Skin epidermis (tissue), 12 donors: ENCODE data around the gene LCK.
"Not testable (repeated sequence)": the region's sequence is repeated elsewhere in the genome, so short reads cannot be mapped to it uniquely, and the experiment has no call there.

ENCODE experiments used
- H3K27ac ChIP-seq, 21 experiments: fragments of 200-600 bp; sonication (generic) in 11 of 21; one replicate each; pipeline ENCODE4 v1.5.0; 2020; ENCODE audit warnings: mild to moderate bottlenecking in 3 of 21, inconsistent platforms in 2 of 21, moderate library complexity in 2 of 21
- H3K4me3 ChIP-seq, 7 experiments: fragments of 200-600 bp; sonication (generic) in 2 of 7; one replicate each; pipeline ENCODE4 v1.5.0; 2020; ENCODE audit warnings: inconsistent platforms in 2 of 7, mild to moderate bottlenecking in 2 of 7, moderate library complexity in 1 of 7

The LCK gene

DNA sequence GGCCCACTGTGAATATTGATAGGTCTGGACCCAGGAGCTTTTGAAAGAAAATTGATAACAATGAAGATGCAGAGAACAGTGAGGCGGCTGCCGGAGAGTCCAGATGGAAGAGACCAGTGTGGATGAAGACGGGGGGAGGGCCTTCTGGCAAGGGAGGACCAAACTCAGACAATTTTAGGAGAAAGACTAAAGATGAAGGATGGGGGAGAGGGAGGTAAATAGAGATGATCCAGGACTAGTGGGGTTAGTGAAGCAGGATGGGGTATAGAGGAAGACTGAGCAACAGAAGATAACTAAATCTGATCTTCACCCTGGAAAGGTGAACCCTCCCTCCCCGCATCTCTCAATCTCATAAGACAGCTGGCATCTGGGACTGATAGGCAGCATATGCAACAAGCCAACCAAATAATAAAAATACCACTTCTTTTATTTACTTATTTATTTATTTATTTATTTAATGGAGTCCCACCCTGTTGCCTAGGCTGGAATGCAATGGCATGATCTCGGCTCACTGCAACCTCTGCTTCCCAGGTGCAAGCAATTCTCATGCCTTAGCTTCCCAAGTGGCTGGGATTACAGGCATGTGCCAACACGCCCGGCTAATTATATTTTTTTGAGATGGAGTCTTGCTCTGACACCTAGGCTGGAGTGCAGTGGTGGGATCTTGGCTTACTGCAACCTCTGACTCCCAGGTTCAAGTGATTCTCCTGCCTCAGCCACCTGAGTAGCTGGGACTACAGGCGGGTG, 18.3 kb upstream of the LCK start:
- Histone ChIP-seq H3K27ac (no peak overlapping the region), H3K4me3 (no peak overlapping the region)

DNA sequence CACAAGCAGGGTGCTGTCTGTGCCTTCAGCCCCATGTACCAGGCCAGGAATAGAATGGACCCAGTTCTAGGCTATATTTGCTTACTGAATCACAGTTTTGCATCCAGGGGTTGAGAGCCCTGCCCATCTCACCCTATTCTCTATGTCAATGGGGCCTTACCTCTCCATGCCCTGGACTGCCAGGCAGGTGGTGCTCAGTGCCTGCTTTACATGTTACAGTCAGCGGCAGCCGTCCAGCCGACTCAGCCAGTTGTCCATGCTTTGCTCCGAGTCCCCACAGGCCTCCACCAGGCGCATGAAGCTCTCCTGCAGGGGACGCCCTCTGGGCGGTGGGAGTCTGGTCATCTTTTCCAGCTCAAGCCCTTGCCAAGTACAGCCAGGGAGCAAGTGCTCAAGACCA, 16.3 kb upstream of the LCK start:
- H3K27ac ChIP-seq: peak overlapping the region in 2 of 21 experiments; percentile 11 to 60
- no peak overlapping the region for H3K4me3 ChIP-seq

DNA sequence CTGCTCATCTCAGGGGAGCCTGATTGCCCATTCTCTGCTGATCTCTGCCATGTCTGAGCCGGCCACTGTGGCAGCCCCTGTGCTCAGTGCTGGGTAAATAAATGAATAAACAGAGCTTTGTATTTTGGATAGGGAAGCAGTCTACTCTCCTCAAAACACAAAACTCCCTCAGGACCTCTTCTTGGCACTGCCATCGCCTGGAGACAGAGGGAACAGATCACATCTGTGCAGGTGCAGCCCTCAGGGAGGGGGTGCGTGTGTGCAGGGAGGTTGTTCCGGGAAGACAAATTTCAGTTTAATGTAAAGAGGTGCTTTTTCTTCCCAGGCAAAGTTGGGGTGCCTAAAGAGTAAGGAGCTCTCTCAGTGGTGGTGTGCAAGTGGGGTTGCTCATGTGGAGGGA, 11.7 kb upstream of the LCK start:
- Histone ChIP-seq H3K4me3 (no peak overlapping the region), H3K27ac (peak overlapping the region in 4 of 21 experiments; percentile 78 to 86 (median 80))

DNA sequence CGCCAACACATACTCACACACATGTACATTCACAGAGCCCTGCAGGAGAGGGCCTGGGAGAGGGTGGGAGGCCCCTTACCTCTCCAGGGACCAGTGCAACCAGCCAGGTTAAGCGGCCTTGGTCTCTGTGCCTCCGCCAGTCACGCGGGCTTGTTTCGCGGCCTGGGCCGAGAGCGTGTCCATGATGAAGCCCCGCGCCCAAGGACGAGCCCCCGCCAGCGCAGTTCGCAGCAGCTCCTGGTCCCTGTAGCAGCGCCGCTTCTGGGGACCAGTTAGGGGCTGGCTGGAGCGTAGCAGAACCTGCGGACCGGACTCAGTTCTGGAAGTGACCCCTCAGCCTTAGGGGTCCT, 11.3 kb upstream of the LCK start:
- Histone ChIP-seq H3K27ac (peak overlapping the region in 10 of 21 experiments; percentile 67 to 86 (median 76)), H3K4me3 (peak overlapping the region in 6 of 7 experiments; percentile 40 to 66 (median 52))

DNA sequence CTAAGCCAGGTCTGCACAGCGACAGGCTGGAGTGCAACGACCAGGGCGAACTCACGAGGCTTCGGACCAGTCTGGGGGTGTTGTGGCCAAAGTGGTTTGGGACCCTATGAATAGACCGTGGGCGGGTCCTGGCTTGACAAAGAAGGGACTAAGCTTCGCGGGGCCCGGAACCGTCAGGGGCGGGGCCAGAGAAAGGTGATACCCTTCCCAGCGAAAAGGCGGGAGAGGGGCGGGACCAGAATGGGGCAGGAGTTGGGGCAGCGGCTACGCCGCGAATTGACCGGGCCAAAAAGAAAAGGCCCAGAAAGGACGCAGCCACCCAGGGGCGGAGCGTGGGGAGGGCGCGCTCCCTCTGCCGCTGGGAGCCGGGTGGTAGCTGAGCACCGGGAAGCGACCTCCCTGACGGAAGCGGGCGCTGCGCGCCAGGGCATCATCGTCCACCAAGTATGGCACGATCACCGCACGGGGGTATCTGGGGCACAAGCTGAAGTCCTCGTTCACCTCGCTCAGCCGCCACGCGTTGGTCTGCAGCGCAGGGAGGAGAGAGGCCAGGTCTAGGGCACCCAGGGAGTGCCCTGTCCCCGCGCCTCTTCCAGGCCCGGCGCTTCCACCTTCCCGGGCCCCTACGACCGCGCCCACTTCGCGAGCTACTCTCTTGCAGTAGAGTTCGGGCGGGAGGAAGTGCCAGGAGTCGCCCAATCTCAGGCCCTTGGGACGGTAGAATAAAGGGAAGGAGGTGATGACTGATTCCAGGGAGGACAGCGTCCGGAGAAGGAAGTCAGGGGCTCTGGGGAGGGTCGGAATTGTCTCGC, 10.7 kb upstream of the LCK start:
- Histone ChIP-seq H3K27ac (peak overlapping the region in 20 of 21 experiments; percentile 8 to 86 (median 74)), H3K4me3 (peak overlapping the region; percentile 40 to 66 (median 50))

DNA sequence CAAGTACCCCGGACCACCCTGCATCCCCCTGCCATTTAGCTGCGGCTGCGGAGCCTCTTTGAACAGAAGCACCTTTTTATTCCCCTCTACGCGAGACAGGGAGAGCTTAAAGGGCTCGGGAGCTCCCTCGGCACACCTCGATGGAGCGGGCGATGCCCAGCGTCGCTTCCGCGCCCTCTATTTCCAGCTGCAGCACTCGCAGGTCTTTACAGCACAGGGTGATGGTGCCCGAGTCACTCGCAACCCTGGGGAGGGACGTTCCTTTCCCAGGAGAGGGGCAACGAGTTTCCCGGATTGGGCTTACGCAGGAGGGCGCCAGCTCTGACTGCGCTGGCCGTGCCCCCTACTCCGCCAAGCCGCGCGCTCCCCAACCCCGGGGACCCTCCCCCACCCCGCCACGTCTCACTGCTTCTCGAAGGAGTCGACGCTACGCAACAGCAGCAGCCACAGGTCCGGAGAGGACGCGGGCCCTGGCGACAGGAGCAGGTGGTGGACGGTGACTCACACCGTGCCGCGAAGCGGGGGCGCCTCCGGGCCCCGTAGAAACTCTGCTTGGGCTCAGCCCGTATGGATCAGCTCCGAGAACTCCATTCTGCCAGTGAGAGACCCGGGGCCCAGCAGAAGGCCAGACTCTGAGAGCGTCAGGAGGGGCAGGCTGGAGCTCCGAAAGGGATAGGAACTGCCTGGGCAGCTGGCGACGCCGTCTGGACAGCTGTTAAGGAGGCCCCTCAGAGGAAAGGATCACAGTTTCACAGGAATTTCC, 9.9 kb upstream of the LCK start:
- H3K27ac ChIP-seq: peak overlapping the region; percentile 15 to 86 (median 74)
- H3K4me3 ChIP-seq: peak overlapping the region; percentile 40 to 66 (median 50)

DNA sequence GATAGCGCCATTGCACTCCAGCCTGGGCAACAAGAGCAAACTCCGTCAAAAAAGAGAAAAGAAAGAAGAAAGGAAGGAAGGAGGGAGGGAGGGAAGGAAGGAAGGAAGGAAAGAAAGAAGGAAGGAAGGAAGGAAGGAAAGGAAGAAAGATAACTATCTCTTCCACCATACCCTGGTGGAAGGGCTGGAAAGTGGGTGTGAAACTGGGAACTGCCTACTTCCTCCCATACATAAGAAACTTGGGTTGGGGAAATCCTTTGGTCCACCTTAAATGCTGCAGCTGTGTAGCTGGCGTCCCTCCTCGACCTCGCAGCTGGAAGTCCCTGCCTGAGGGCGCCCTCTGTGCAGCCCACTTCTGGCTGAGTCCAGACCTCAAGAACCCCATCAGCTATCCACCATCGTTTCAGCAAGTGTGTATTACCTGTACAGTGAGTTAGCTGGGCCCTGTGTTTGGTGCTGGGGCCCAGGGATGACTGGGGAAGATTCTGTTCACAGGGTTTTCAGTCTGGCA, 8.7 kb upstream of the LCK start:
- Histone ChIP-seq H3K4me3 (no peak overlapping the region), H3K27ac (peak overlapping the region in 3 of 21 experiments; percentile 24 to 82 (median 42))

DNA sequence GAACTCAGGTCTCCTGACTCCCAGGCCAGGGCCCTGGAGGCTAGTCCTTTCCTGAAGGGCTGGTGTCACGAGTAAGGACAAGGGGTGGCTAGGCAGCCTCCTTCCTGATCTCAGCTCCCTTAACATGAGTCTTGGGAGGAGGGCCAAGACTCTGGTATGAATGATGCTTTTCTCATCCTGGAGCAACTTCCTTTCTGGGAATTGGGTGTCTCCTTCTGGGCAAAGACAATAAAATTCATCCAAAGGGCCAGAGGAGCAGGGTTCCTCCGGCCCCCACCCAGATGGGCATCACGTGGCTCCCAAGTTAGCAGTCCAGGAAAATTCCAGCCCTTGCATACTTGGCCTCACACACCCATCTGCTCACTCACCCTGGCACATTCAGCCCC, 4.2 kb upstream of the LCK start, which contains the start of gene FAM167B:
FAM167B (plus strand) TSS at position 335 of the 386 bp plus-strand sequence. CDS start 200 bp downstream, outside the sequence.
- Histone ChIP-seq H3K27ac (peak within 1 kb of the TSS in 19 of 21 experiments; percentile 27 to 98 (median 77)), H3K4me3 (no peak within 1 kb of the TSS)

DNA sequence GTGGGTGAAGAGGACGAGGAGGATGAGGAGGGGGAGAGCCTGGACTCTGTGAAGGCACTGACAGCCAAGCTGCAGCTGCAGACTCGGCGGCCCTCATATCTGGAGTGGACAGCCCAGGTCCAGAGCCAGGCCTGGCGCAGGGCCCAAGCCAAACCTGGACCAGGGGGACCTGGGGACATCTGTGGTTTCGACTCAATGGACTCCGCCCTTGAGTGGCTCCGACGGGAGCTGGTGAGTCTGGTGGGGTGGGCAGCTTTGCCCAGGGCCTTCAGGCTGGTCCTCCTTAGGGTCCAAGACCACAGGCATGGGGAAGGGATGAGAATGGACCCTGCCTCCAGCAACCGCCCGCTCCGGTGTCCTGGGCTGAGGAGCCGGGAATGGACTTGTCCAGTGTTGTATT, 3.6 kb upstream of the LCK start:
- Histone ChIP-seq H3K4me3 (no peak overlapping the region), H3K27ac (peak overlapping the region in 18 of 21 experiments; percentile 27 to 98 (median 76))

DNA sequence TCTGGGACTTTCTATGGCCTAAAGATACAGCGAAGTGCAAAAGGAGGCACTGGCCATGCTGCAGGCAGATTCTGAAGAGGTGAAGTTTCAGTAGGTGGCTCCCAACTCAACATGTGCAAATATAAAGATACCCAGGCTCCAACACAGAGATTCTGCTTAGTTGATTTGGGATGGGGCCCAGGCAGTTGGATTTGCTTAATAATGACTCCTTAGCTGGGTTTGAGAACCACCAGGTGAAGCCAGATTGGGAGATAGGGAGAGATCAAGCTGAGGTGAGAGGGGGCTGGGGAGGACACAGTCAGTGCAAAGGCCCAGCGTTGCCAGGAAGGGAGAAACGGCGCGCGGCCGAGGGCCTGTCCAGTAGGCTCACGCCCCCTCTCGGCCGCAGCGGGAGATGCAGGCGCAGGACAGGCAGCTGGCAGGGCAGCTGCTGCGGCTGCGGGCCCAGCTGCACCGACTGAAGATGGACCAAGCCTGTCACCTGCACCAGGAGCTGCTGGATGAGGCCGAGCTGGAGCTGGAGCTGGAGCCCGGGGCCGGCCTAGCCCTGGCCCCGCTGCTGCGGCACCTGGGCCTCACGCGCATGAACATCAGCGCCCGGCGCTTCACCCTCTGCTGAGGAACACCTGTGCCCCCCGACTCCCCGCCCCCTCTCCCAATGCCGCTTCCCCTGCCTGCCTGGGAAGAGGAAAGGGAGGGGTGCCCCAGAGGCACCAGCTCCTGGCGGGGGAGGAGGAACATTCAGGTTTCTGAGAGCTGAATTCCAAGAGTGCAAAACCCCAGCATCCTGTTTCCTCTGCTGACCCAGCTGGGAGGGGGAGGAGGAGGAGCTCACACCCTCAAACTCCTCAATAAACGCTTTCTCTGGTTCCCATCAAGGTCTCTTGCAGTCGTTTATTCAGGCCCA, 2.8 kb upstream of the LCK start:
- H3K4me3 ChIP-seq: peak overlapping the region in 3 of 7 experiments; percentile 4 to 6 (median 6)
- H3K27ac ChIP-seq: peak overlapping the region in 20 of 21 experiments; percentile 27 to 98 (median 76)

DNA sequence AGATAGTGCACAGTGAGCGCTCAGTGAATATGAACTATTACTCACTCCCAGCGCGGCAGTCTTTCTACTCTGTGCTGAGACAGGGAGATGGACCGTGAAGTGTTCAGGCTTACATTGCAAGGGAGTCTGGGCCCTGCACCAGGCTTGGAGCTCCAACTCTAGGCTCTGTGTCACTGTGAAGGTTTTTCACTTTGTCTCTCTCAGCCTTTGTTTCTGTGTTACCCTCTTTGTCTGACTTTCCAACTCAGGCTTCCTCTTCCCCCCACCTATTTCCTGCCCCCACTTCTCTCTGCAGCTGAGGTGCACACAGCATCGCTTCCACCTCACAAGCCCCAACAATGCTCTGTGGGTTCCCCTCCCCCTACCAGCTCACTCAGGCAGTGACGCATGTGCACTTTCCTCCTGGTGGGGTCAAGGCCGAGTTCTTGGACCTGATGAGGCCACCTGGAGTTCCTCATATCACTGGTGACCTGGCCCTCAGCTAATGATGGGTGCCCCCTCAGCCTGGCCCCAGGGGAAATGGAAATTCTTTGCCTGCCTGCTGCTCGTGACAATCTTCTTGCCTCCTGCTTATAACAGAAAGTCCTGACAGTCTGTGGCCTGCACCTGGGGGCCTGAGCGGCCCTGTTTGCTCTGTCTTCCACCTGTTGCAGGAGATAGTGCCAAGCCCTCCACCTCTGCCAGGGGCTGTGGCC, 1.1 kb upstream of the LCK start:
- Histone ChIP-seq H3K4me3 (peak overlapping the region in 2 of 7 experiments; percentile 14 to 36), H3K27ac (peak overlapping the region; percentile 47 to 98 (median 77))

DNA sequence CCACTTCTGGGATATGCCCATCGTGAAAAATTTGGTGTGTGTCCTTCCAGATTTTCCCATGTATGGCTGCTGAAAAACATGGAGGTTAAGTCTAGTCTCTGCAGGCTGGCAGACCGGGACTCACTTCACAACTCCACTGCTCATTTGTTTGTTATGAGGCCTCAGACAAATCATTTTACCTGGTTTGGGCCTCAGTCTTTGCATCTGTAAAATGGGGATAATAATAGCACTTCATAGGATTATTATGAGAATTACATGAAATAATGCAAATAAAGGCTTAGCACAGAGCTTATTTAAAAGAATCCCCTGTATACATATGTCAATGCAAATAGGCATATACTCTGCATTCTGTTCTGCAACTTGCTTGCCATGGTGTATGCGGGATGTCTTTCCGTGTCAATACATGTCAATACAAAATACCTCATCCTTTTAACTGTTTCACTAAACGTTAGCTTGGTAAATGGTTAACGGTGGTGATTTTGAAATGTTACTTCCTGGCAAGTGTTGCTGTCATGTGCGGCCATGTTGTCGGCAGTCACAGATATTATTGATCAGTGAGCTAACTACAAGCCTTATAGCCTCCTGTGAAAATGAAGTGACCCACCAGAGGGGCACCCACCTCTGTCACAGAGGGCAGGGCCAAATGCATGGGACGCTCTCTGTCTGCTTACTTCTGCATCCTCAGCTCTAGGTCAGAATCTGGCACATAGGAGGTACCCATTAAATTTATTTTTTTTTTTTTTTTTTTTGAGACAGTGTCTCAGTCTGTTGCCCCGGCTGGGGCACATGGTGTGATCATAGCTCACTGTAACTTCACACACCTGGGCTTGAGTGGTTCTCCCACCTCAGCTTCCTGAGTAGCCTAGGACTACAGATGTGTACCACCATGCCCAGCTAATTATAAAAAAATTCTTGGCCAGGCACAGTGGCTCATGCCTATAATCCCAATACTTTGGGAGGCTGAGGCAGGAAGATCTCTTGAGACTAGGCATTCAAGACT, 4.3 kb downstream of the LCK start:
- Histone ChIP-seq H3K4me3 (peak overlapping the region in 2 of 7 experiments; percentile 3 to 36), H3K27ac (peak overlapping the region in 6 of 21 experiments; percentile 0 to 98 (median 94))

DNA sequence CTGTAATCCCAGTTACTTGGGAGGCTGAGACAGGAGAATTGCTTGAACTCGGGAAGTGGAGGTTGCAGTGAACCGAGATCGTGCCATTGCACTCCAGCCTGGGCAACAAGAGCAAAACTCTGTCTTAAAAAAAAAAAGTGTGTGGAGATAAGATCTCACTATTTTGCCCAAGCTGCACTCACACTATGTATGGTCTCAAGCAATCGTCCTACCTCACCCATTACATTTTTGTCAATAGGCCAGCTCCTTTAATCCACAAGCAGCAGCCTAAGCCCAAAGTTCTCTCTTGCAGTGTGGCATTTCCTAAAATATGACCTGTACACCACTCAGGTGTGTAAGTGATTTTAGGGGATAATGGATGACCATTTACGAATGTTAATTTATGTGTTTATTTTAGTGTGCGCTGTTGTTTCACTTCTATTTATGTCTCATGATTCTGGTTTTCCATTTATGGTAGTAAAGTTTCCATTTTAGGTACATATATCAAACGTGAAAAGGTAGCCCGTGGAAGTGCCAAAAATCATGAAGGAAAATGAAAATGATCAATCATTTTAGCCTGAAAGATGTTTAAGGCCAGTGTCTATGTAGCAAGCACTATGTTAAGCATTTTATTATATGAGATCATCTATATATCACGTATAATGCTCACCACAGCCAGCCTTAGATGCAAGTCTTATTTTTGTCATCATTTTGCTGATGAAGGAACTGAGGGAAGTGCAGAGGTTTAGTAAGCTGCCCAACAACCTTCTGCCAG, 5.6 kb downstream of the LCK start:
- Histone ChIP-seq H3K4me3 (peak overlapping the region in 1 of 7 experiments; percentile 1), H3K27ac (peak overlapping the region in 5 of 21 experiments; percentile 10 to 98 (median 20))

DNA sequence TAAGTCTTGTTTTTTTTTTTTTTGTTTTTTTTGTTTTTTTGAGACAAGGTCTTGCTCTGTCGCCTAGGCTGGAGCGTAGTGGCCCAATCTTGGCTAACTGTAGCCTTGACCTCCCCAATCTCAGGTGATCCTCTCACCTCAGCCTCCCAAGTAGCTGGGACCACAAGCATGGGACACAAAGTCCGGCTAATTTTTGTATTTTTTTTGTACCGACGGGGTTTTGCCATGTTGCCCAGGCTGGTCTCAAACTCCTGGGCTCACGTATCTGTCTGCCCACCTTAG, 6.1 kb downstream of the LCK start:
- Histone ChIP-seq H3K4me3 (no peak overlapping the region), H3K27ac (peak overlapping the region in 2 of 21 experiments; percentile 20 to 98)

DNA sequence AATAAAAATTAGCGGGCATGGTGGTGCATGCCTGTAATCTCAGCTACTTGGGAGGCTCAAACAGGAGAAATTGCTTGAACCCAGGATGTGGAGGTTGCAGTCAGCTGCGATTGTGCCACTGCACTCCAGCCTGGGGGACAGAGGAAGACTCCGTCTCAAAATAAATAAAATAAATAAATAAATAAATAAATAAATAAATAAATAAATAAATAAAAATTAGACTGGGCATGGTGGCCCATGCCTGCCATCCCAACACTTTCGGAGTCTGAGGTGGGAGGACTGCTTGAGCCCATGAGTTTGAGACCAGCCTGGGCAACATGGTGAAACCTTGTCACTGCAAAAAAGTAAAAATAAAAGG, 12.2 kb downstream of the LCK start:
- peak overlapping the region in 1 of 21 experiments; percentile 31 for H3K27ac ChIP-seq
- H3K4me3 ChIP-seq: not testable (repeated sequence)

DNA sequence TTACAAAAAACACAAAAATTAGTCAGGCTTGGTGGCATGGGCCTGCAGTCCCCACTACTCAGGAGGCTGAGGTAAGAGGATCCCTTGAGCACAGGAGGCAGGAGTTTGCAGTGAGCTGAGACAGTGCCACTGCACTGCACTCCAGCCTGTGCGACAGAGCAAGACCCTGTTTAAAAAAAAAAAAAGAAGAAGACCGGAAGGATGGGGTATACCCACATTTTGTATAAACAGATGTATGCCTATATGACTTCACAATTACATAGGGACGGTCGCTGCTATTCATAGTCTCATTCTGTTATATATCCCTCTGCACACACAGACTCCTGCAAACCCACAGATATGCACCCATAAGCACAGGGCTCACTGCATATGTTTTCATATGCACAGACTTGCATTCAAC, 12.7 kb downstream of the LCK start:
- Histone ChIP-seq H3K27ac (peak overlapping the region in 2 of 21 experiments; percentile 26 to 31), H3K4me3 (no peak overlapping the region)
